ENCODE results near the gene SDCBP2. TPM values are rescaled to one million over a fixed set of nuclear protein-coding genes. Genes with fewer than 3 reads are reported as not detected.

SDCBP2 gene
- total and polyA plus RNA-seq, 2 of the 13 experiments (the other 11 are each of a cell fraction or from before 2014, with no cell fraction given) = 1.2 to 2.4 TPM

DNA sequence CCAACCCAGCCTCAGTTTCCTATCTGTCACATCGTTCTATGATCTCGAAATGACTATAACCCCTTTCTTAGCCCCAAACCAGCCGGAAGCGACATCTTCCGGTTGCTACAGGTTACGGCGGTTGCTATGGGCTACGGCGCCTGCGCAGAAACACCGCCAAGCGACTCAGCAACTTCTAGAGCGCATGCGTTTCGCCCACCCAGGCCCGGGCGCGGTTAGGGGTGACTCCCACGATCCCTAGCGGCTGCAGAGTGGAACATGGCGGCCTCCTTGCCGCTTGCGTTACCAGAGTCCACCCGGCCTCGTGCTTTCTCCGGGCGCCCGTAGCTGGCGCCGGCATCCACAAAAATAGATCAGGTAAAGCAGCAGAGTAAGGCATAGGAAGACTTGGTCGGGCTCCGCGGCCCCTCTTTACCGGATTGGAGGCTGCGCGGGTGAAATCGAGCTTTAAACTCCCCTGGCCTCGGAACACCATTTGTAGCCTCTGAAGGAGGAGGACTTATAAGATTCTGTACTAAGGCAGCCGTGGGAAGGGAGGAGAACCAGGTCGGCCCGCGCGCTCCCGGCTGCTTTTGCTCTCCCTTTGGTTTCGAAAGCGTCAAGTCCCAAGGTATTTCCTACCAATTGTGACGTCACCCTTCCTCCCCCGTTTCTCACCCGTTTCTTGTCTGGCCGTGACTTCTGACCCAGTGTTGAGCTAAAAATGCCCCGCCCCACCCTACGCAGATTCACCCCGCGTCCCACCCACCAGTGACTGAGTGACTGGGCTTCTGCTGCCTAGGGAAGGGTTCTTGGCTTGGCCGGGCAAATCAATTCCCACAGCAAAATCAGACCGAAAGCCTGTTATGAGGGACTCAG lies 3.5 kb downstream of the SDCBP2 start (continued):
- no peak for TF ChIP-seq ZNF772 (CRISPR knock-in tag; IDR thresholded peaks at IDR 0.05)
- TF ChIP-seq, protein P1, sequence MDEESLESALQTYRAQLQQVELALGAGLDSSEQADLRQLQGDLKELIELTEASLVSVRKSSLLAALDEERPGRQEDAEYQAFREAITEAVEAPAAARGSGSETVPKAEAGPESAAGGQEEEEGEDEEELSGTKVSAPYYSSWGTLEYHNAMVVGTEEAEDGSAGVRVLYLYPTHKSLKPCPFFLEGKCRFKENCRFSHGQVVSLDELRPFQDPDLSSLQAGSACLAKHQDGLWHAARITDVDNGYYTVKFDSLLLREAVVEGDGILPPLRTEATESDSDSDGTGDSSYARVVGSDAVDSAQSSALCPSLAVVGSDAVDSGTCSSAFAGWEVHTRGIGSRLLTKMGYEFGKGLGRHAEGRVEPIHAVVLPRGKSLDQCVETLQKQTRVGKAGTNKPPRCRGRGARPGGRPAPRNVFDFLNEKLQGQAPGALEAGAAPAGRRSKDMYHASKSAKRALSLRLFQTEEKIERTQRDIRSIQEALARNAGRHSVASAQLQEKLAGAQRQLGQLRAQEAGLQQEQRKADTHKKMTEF (CRISPR knock-in tag; IDR thresholded peaks at IDR 0.05) = peak; percentile 96; the same call in 1 of the 2 replicates
- TF ChIP-seq HOXA3 (CRISPR knock-in tag; IDR thresholded peaks at IDR 0.05) = peak; percentile 81
- peak; percentile 87 for TF ChIP-seq KDM1A (CRISPR knock-in tag; IDR thresholded peaks at IDR 0.05)
- 0 out of 2 replicates have a peak, but pooled peaks have one; percentile 67 for TF ChIP-seq AHR (CRISPR knock-in tag; IDR thresholded peaks at IDR 0.05)
- peak; percentile 84 for TF ChIP-seq HNRNPLL (IDR thresholded peaks at IDR 0.05; ENCODE audit: low read depth, low read length, poor library complexity, severe bottlenecking)
- peak; percentile 11; the same call in 1 of the 2 replicates for TF ChIP-seq ATF7-NPFF (CRISPR knock-in tag; IDR thresholded peaks at IDR 0.05; ENCODE audit: low read depth)
- peak; percentile 94 for TF ChIP-seq ZNF781 (CRISPR knock-in tag; IDR thresholded peaks at IDR 0.05; ENCODE audit: borderline replicate concordance, not compliant biosample characterization)
- no peak for TF ChIP-seq MTA1 (CRISPR knock-in tag; IDR thresholded peaks at IDR 0.05; ENCODE audit: borderline replicate concordance)
- TF ChIP-seq RXRA (CRISPR knock-in tag; IDR thresholded peaks at IDR 0.05) = peak; percentile 92
- peak; percentile 98 for TF ChIP-seq YEATS4 (CRISPR knock-in tag; IDR thresholded peaks at IDR 0.05; ENCODE audit: borderline replicate concordance)
- TF ChIP-seq HHEX (CRISPR knock-in tag; IDR thresholded peaks at IDR 0.05) = no peak
- TF ChIP-seq, protein P2, sequence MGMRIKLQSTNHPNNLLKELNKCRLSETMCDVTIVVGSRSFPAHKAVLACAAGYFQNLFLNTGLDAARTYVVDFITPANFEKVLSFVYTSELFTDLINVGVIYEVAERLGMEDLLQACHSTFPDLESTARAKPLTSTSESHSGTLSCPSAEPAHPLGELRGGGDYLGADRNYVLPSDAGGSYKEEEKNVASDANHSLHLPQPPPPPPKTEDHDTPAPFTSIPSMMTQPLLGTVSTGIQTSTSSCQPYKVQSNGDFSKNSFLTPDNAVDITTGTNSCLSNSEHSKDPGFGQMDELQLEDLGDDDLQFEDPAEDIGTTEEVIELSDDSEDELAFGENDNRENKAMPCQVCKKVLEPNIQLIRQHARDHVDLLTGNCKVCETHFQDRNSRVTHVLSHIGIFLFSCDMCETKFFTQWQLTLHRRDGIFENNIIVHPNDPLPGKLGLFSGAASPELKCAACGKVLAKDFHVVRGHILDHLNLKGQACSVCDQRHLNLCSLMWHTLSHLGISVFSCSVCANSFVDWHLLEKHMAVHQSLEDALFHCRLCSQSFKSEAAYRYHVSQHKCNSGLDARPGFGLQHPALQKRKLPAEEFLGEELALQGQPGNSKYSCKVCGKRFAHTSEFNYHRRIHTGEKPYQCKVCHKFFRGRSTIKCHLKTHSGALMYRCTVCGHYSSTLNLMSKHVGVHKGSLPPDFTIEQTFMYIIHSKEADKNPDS (CRISPR knock-in tag; IDR thresholded peaks at IDR 0.05) = peak; percentile 20; the same call in 1 of the 2 replicates
- no peak for TF ChIP-seq ZNF24 (IDR thresholded peaks at IDR 0.05)
- peak; percentile 87 for TF ChIP-seq ZNF792 (CRISPR knock-in tag; IDR thresholded peaks at IDR 0.05)
- TF ChIP-seq, protein P3, sequence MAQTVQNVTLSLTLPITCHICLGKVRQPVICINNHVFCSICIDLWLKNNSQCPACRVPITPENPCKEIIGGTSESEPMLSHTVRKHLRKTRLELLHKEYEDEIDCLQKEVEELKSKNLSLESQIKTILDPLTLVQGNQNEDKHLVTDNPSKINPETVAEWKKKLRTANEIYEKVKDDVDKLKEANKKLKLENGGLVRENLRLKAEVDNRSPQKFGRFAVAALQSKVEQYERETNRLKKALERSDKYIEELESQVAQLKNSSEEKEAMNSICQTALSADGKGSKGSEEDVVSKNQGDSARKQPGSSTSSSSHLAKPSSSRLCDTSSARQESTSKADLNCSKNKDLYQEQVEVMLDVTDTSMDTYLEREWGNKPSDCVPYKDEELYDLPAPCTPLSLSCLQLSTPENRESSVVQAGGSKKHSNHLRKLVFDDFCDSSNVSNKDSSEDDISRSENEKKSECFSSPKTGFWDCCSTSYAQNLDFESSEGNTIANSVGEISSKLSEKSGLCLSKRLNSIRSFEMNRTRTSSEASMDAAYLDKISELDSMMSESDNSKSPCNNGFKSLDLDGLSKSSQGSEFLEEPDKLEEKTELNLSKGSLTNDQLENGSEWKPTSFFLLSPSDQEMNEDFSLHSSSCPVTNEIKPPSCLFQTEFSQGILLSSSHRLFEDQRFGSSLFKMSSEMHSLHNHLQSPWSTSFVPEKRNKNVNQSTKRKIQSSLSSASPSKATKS (CRISPR knock-in tag; IDR thresholded peaks at IDR 0.05) = no peak
- peak; percentile 96 for TF ChIP-seq ZSCAN31 (CRISPR knock-in tag; IDR thresholded peaks at IDR 0.05; ENCODE audit: low read depth)
- TF ChIP-seq ZNF225 (CRISPR knock-in tag; IDR thresholded peaks at IDR 0.05) = peak; percentile 77; the same call in 1 of the 2 replicates
- TF ChIP-seq, protein P4, sequence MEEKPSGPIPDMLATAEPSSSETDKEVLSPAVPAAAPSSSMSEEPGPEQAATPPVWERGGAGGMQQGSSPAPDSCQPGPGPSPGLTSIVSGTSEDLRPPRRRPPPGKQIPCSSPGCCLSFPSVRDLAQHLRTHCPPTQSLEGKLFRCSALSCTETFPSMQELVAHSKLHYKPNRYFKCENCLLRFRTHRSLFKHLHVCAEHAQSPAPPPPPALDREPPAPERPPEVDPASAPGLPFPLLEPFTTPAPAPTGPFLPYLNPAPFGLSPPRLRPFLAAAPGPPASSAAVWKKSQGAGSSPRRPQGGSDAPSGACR (CRISPR knock-in tag; IDR thresholded peaks at IDR 0.05) = no peak
- peak; percentile 85; the same call in 1 of the 2 replicates for TF ChIP-seq RFXAP (CRISPR knock-in tag; IDR thresholded peaks at IDR 0.05; ENCODE audit: borderline replicate concordance)
- TF ChIP-seq JUND (CRISPR knock-in tag; IDR thresholded peaks at IDR 0.05) = no peak
- peak; percentile 87; the same call in 1 of the 2 replicates for TF ChIP-seq TP53 (CRISPR knock-in tag; conservative IDR thresholded peaks at IDR 0.05)
- TF ChIP-seq ISX (CRISPR knock-in tag; conservative IDR thresholded peaks at IDR 0.05) = peak; percentile 86; the same call in 1 of the 2 replicates
- peak; percentile 79 for TF ChIP-seq PHF21A (CRISPR knock-in tag; IDR thresholded peaks at IDR 0.05)
- TF ChIP-seq ZNF776 (CRISPR knock-in tag; IDR thresholded peaks at IDR 0.05) = peak; percentile 33; the same call in 1 of the 2 replicates
